ENCODE measurements around the gene SKIDA1. TPM values are rescaled to one million over a fixed set of nuclear protein-coding genes. Genes with fewer than 3 reads are reported as not detected.
"Not testable (repeated sequence)": the region's sequence is repeated elsewhere in the genome, so short reads cannot be mapped to it uniquely, and the experiment has no call there.

SKIDA1 gene
- total RNA-seq, 1 donor from 2014 or later, result 7.8 TPM

DNA sequence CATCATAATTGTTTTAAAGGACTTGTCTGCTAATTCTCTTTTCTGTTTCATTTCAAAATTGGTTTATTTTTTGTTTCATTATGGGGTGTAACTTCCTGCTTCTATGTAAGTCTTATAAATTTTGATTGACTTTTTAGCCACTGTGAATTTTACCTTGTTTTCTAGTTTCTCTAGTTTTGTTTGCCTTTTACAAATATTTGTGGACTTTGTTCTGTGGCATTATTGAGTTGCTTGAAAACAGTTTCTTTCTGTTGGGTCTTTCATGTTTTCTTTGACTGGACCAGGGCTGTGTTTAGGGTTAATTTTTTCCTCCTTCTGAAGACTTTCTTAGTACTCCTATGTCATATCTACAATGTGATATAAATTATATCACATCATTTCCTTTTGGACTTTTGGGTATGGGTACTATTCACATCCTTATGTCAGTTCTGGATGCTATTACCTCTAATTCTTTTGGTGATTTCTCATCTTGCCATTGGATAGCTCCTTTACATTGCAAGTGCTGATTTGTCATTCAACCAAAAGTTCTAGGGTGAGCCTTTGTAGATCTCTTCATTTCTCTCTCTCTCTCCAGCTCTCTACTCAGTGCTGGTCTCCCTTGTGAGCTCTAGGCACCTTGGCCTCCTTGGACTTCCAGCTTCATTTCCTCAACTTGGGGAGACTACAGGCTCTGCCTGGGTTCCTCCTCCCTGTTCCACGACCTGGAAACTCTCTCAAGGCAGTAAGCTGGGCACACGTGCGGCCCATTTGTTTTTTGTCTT, 45.5 kb upstream of the SKIDA1 start:
- Mint-ChIP-seq H3K27me3 (ENCODE audit: low read depth, unreplicated experiment) (no peaks in the 10 kb centered on the region), H3K36me3 (ENCODE audit: low read depth, unreplicated experiment) (peaks cover 16% of the 10 kb centered on the region), H3K4me1 (ENCODE audit: low read depth, unreplicated experiment) (peaks cover 16% of the 10 kb centered on the region), H3K27ac (ENCODE audit: unreplicated experiment) (peak overlapping the region; percentile 20), H3K9me3 (ENCODE audit: unreplicated experiment) (no peaks in the 10 kb centered on the region), H3K4me3 (ENCODE audit: unreplicated experiment) (no peak overlapping the region)
- Histone ChIP-seq H3K9me3 (ENCODE audit: insufficient read depth, low read depth, low read length) (no peaks in the 10 kb centered on the region), H3K4me1 (ENCODE audit: insufficient read depth, low read length) (peaks cover 4% of the 10 kb centered on the region), H3K9ac (ENCODE audit: low read length) (no peak overlapping the region), H3K4me2 (ENCODE audit: low read length) (no peak overlapping the region), H4K20me1 (ENCODE audit: insufficient read depth, low read length) (peaks cover 81% of the 10 kb centered on the region), H3K79me2 (ENCODE audit: insufficient read depth, low read length) (peaks cover 99% of the 10 kb centered on the region), H3K27me3 (ENCODE audit: insufficient read depth, low read length) (no peaks in the 10 kb centered on the region), H2AFZ (ENCODE audit: low read depth, low read length) (no peak overlapping the region), H3K27ac (ENCODE audit: low read depth, low read length) (no peak overlapping the region), H3K36me3 (ENCODE audit: insufficient read depth, low read length) (no peaks in the 10 kb centered on the region), H3K4me3 (ENCODE audit: insufficient read depth, low read depth, low read length) (no peak overlapping the region)
- DNase-seq (ENCODE audit: low read depth) (no peak), FAIRE-seq (no peak)
- TF ChIP-seq EZH2 (IDR thresholded peaks at IDR 0.05; ENCODE audit: insufficient read depth, low read length), result no peak

DNA sequence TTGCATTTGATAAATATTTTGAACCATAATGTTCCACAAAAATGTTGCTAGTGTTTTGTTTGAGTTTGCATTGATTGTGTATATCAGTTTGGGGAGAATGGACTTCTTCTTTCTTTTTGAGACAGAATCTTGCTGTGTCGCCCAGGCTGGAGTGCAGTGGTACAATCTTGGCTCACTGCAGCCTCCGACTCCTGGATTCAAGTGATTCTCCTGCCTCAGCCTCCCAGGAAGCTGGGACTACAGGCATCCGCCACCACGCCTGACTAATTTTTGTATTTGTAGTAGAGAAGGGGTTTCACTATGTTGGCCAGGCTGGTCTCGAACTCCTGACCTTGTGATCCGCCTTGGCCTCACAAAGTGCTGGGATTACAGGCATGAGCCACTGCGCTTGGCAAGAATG, 33.5 kb upstream of the SKIDA1 start:
- H3K9me3 Mint-ChIP-seq (ENCODE audit: unreplicated experiment); H3K4me1 Mint-ChIP-seq (ENCODE audit: low read depth, unreplicated experiment); FAIRE-seq; H3K4me2 ChIP-seq (ENCODE audit: low read length); H3K27me3 ChIP-seq (ENCODE audit: insufficient read depth, low read length); H3K27me3 Mint-ChIP-seq (ENCODE audit: low read depth, unreplicated experiment); H3K9me3 ChIP-seq (ENCODE audit: insufficient read depth, low read depth, low read length); H3K27ac ChIP-seq (ENCODE audit: low read depth, low read length); DNase-seq (ENCODE audit: low read depth); H2AFZ ChIP-seq (ENCODE audit: low read depth, low read length); H3K4me3 Mint-ChIP-seq (ENCODE audit: unreplicated experiment); H3K4me1 ChIP-seq (ENCODE audit: insufficient read depth, low read length); H3K4me3 ChIP-seq (ENCODE audit: insufficient read depth, low read depth, low read length); H3K9ac ChIP-seq (ENCODE audit: low read length); H3K27ac Mint-ChIP-seq (ENCODE audit: unreplicated experiment): not testable (repeated sequence)
- peaks cover 27% of the 10 kb centered on the region for H3K36me3 ChIP-seq (ENCODE audit: insufficient read depth, low read length)
- peaks cover 34% of the 10 kb centered on the region for H4K20me1 ChIP-seq (ENCODE audit: insufficient read depth, low read length)
- peaks cover 95% of the 10 kb centered on the region for H3K79me2 ChIP-seq (ENCODE audit: insufficient read depth, low read length)
- H3K36me3 Mint-ChIP-seq (ENCODE audit: low read depth, unreplicated experiment), result peaks cover 10% of the 10 kb centered on the region

- no peak overlapping the region for H3K4me3 Mint-ChIP-seq (ENCODE audit: unreplicated experiment)
- H3K27me3 ChIP-seq (ENCODE audit: insufficient read depth, low read length), result no peaks in the 10 kb centered on the region
- no peaks in the 10 kb centered on the region for H3K27me3 Mint-ChIP-seq (ENCODE audit: low read depth, unreplicated experiment)
- no peaks in the 10 kb centered on the region for H3K9me3 Mint-ChIP-seq (ENCODE audit: unreplicated experiment)
- DNase-seq (ENCODE audit: low read depth) (no peak), FAIRE-seq (no peak)
- no peak for TF ChIP-seq CTCF (IDR thresholded peaks at IDR 0.05; ENCODE audit: insufficient read depth, low read depth, low read length)
- TF ChIP-seq EZH2 (IDR thresholded peaks at IDR 0.05; ENCODE audit: insufficient read depth, low read length), result no peak
- no peak overlapping the region for H3K9ac ChIP-seq (ENCODE audit: low read length)
- no peak overlapping the region for H2AFZ ChIP-seq (ENCODE audit: low read depth, low read length)
- no peak overlapping the region for H3K27ac ChIP-seq (ENCODE audit: low read depth, low read length)
- H3K36me3 ChIP-seq (ENCODE audit: insufficient read depth, low read length), result peaks cover 33% of the 10 kb centered on the region
- H3K4me1 Mint-ChIP-seq (ENCODE audit: low read depth, unreplicated experiment), result peaks cover 2% of the 10 kb centered on the region
- H3K36me3 Mint-ChIP-seq (ENCODE audit: low read depth, unreplicated experiment), result peaks cover 12% of the 10 kb centered on the region
- no peaks in the 10 kb centered on the region for H3K9me3 ChIP-seq (ENCODE audit: insufficient read depth, low read depth, low read length)
- H3K4me1 ChIP-seq (ENCODE audit: insufficient read depth, low read length), result no peaks in the 10 kb centered on the region
- no peak overlapping the region for H3K27ac Mint-ChIP-seq (ENCODE audit: unreplicated experiment)
- no peak overlapping the region for H3K4me2 ChIP-seq (ENCODE audit: low read length)
- no peak overlapping the region for H3K4me3 ChIP-seq (ENCODE audit: insufficient read depth, low read depth, low read length)
- peaks cover 91% of the 10 kb centered on the region for H3K79me2 ChIP-seq (ENCODE audit: insufficient read depth, low read length)
- H4K20me1 ChIP-seq (ENCODE audit: insufficient read depth, low read length), result peaks cover 37% of the 10 kb centered on the region
Measured at GRCh38 chr10:21556527-21556926, 31.0 kb upstream of the SKIDA1 start.

Measured in astrocyte (in vitro differentiated cells and primary cell).